ENCODE results near the gene LBP. TPM values are rescaled to one million over a fixed set of nuclear protein-coding genes. Genes with fewer than 3 reads are reported as not detected.
"Not testable (repeated sequence)": the region's sequence is repeated elsewhere in the genome, so short reads cannot be mapped to it uniquely, and the experiment has no call there.

The LBP gene
- total RNA-seq, 2 donors from 2014 or later, result 0.18 TPM; not detected in 1

DNA sequence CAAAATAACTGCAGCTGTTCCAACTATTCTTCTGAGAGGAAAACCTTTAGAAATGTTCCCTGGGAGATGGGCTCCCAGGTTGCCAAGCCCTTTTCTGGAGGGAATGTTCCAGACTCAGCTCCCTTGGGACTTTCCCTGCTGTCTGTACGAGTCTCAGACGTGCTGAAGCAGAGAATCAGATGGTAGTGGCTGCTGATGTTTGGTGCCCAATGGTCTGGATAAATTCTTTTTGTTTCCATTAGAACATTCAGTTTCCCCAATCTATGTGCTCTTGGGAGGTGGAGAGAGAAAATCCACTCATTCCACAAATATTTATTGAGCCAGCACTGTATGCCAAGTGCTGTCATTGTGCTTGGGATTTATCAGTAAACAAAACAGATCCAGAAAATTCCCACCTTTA is 48.9 kb downstream of the LBP start:
- H3K4me1 Mint-ChIP-seq, result peaks cover 11% of the 10 kb centered on the region
- no peaks in the 10 kb centered on the region for H3K36me3 ChIP-seq (ENCODE audit: control insufficient read depth, insufficient read depth, low read length)
- no peaks in the 10 kb centered on the region for H3K36me3 Mint-ChIP-seq (ENCODE audit: low read depth)
- no peaks in the 10 kb centered on the region for H3K9me3 Mint-ChIP-seq
- peaks cover 11% of the 10 kb centered on the region for H3K9me3 ChIP-seq (ENCODE audit: control insufficient read depth, low read length)
- WGBS, 2 experiments (ENCODE audit: insufficient coverage in 1 of 2, insufficient read length in 1 of 2), result 95% methylated on average over 2 of the region's 2 CpGs; no CpG with 5 or more reads in 1 of the 2 experiments
- H3K27me3 Mint-ChIP-seq (ENCODE audit: insufficient read depth), result peaks cover 3% of the 10 kb centered on the region
- H3K9ac ChIP-seq (ENCODE audit: extremely low read depth, low read length, poor library complexity, severe bottlenecking), result no peak overlapping the region
- H3K4me3 ChIP-seq (ENCODE audit: low read length), result peak overlapping the region; percentile 9
- TF ChIP-seq, protein P1, sequence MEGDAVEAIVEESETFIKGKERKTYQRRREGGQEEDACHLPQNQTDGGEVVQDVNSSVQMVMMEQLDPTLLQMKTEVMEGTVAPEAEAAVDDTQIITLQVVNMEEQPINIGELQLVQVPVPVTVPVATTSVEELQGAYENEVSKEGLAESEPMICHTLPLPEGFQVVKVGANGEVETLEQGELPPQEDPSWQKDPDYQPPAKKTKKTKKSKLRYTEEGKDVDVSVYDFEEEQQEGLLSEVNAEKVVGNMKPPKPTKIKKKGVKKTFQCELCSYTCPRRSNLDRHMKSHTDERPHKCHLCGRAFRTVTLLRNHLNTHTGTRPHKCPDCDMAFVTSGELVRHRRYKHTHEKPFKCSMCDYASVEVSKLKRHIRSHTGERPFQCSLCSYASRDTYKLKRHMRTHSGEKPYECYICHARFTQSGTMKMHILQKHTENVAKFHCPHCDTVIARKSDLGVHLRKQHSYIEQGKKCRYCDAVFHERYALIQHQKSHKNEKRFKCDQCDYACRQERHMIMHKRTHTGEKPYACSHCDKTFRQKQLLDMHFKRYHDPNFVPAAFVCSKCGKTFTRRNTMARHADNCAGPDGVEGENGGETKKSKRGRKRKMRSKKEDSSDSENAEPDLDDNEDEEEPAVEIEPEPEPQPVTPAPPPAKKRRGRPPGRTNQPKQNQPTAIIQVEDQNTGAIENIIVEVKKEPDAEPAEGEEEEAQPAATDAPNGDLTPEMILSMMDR (conservative IDR thresholded peaks at IDR 0.05), result no peak
- peak; percentile 13 for DNase-seq
- H3K27me3 ChIP-seq (ENCODE audit: control insufficient read depth, insufficient read depth, low read length, poor library complexity, severe bottlenecking), result no peaks in the 10 kb centered on the region
- no peak overlapping the region for H3K27ac Mint-ChIP-seq
- no peak overlapping the region for H3K4me3 Mint-ChIP-seq
- peaks cover 8% of the 10 kb centered on the region for H3K4me1 ChIP-seq (ENCODE audit: control insufficient read depth, insufficient read depth, low read length)
- H3K27ac ChIP-seq (ENCODE audit: low read depth, low read length), result no peak overlapping the region

- 73 to 82% methylated on average over 2 of the region's 2 CpGs for WGBS, 2 experiments (ENCODE audit: insufficient coverage in 1 of 2, insufficient read length in 1 of 2)
- H3K36me3 Mint-ChIP-seq (ENCODE audit: low read depth); H3K9me3 Mint-ChIP-seq; H3K27me3 Mint-ChIP-seq (ENCODE audit: insufficient read depth); H3K4me1 ChIP-seq (ENCODE audit: control insufficient read depth, insufficient read depth, low read length); H3K36me3 ChIP-seq (ENCODE audit: control insufficient read depth, insufficient read depth, low read length); H3K9me3 ChIP-seq (ENCODE audit: control insufficient read depth, low read length); H3K27ac ChIP-seq (ENCODE audit: low read depth, low read length); H3K27me3 ChIP-seq (ENCODE audit: control insufficient read depth, insufficient read depth, low read length, poor library complexity, severe bottlenecking); H3K9ac ChIP-seq (ENCODE audit: extremely low read depth, low read length, poor library complexity, severe bottlenecking); H3K4me3 Mint-ChIP-seq; H3K27ac Mint-ChIP-seq: not testable (repeated sequence)
- DNase-seq, result peak; percentile 36
- H3K4me3 ChIP-seq (ENCODE audit: low read length), result peak overlapping the region; percentile 9
- H3K4me1 Mint-ChIP-seq, result peaks cover 11% of the 10 kb centered on the region
Observed at GRCh38 chr20:38395751-38396395, 49.6 kb downstream of the LBP start.

GRCh38 chr20:38402089-38402488 is 55.8 kb downstream of the LBP start:
- Histone ChIP-seq H3K4me3 (ENCODE audit: low read length) (no peak overlapping the region), H3K36me3 (ENCODE audit: control insufficient read depth, insufficient read depth, low read length) (no peaks in the 10 kb centered on the region), H3K9me3 (ENCODE audit: control insufficient read depth, low read length) (peaks cover 27% of the 10 kb centered on the region), H3K4me1 (ENCODE audit: control insufficient read depth, insufficient read depth, low read length) (no peaks in the 10 kb centered on the region), H3K27me3 (ENCODE audit: control insufficient read depth, insufficient read depth, low read length, poor library complexity, severe bottlenecking) (no peaks in the 10 kb centered on the region), H3K27ac (ENCODE audit: low read depth, low read length) (no peak overlapping the region), H3K9ac (ENCODE audit: extremely low read depth, low read length, poor library complexity, severe bottlenecking) (no peak overlapping the region)
- Mint-ChIP-seq H3K27ac (no peak overlapping the region), H3K36me3 (ENCODE audit: low read depth) (peaks cover 15% of the 10 kb centered on the region), H3K4me1 (no peaks in the 10 kb centered on the region), H3K27me3 (ENCODE audit: insufficient read depth) (peaks cover 3% of the 10 kb centered on the region), H3K9me3 (peaks cover 31% of the 10 kb centered on the region), H3K4me3 (no peak overlapping the region)
- 90 to 97% methylated on average over 5 of the region's 5 CpGs for WGBS, 2 experiments (ENCODE audit: insufficient coverage in 1 of 2, insufficient read length in 1 of 2)
- TF ChIP-seq, protein P1 (conservative IDR thresholded peaks at IDR 0.05), result no peak
- DNase-seq, result peak; percentile 23

DNA sequence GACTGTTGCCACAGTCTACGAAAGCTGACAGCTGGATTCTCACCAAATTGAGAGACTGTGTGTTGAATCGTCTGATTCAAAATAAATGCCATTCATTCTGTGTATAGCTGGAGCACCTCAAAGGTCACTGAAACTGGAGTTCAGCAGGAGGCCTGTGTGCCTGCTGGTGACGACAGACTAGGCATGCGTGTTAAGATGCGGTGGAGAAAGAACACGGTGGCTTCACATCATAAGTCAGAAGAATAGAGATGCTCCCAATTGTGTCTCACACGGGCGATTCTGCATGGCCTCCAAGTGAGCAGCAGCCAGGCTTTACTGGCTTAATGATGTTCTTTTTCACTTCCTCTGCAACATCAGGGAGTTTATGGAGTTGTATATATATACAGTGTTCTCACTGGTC is 56.5 kb downstream of the LBP start:
- H3K27ac ChIP-seq (ENCODE audit: low read depth, low read length), result no peak overlapping the region
- Mint-ChIP-seq H3K27ac (no peak overlapping the region), H3K36me3 (ENCODE audit: low read depth) (peaks cover 17% of the 10 kb centered on the region), H3K4me3 (no peak overlapping the region), H3K4me1 (no peaks in the 10 kb centered on the region), H3K27me3 (ENCODE audit: insufficient read depth) (peaks cover 3% of the 10 kb centered on the region), H3K9me3 (peaks cover 35% of the 10 kb centered on the region)
- H3K4me3 ChIP-seq (ENCODE audit: low read length), result no peak overlapping the region
- H3K9ac ChIP-seq (ENCODE audit: extremely low read depth, low read length, poor library complexity, severe bottlenecking), result no peak overlapping the region
- WGBS, 2 experiments (ENCODE audit: insufficient coverage in 1 of 2, insufficient read length in 1 of 2), result 90 to 92% methylated on average over 6 to 8 of the region's 8 CpGs
- DNase-seq, result peak; percentile 9
- H3K9me3 ChIP-seq (ENCODE audit: control insufficient read depth, low read length), result peaks cover 27% of the 10 kb centered on the region
- H3K4me1 ChIP-seq (ENCODE audit: control insufficient read depth, insufficient read depth, low read length), result no peaks in the 10 kb centered on the region
- H3K27me3 ChIP-seq (ENCODE audit: control insufficient read depth, insufficient read depth, low read length, poor library complexity, severe bottlenecking), result no peaks in the 10 kb centered on the region
- no peaks in the 10 kb centered on the region for H3K36me3 ChIP-seq (ENCODE audit: control insufficient read depth, insufficient read depth, low read length)
- TF ChIP-seq, protein P1 (conservative IDR thresholded peaks at IDR 0.05), result no peak

All from endodermal cell (in vitro differentiated cells).